ENCODE data around the gene TCEAL1. TPM values are rescaled to one million over a fixed set of nuclear protein-coding genes. Genes with fewer than 3 reads are reported as not detected.

Gene TCEAL1
- polyA plus RNA-seq, 1 donor from 2014 or later = 89.4 TPM

GRCh38 chrX:103640401-103641155, 11.8 kb downstream of the TCEAL1 start:
- no peaks in the 10 kb centered on the region for H3K36me3 ChIP-seq (ENCODE audit: insufficient read depth, low read length)
- no peaks in the 10 kb centered on the region for H3K9me3 ChIP-seq (ENCODE audit: low read length)
- no peaks in the 10 kb centered on the region for H3K79me2 ChIP-seq (replicated peaks; ENCODE audit: insufficient read depth, low read length)
- H3K4me3 ChIP-seq (ENCODE audit: low read length) = no peak overlapping the region
- H4K20me1 ChIP-seq (ENCODE audit: insufficient read depth) = no peaks in the 10 kb centered on the region
- no peaks in the 10 kb centered on the region for H3F3A ChIP-seq (ENCODE audit: insufficient read depth, low read length, poor library complexity, severe bottlenecking)
- H3K27me3 ChIP-seq (ENCODE audit: insufficient read depth, low read depth, low read length) = no peaks in the 10 kb centered on the region
- no peak for TF ChIP-seq TAF1 (IDR thresholded peaks at IDR 0.05; ENCODE audit: low read depth)
- TF ChIP-seq RAD21 (conservative IDR thresholded peaks at IDR 0.05) = no peak
- TF ChIP-seq SMC3 (conservative IDR thresholded peaks at IDR 0.05; ENCODE audit: poor library complexity) = no peak
- H3K9me2 ChIP-seq (ENCODE audit: insufficient read depth, low read length) = no peaks in the 10 kb centered on the region
- no peak overlapping the region for H3K4me2 ChIP-seq (ENCODE audit: low read length)
- H3K9ac ChIP-seq (ENCODE audit: low read length) = no peak overlapping the region
- no peak overlapping the region for H2AFZ ChIP-seq (ENCODE audit: low read depth, low read length)
- H3K27ac ChIP-seq (ENCODE audit: low read length) = no peak overlapping the region

- Histone ChIP-seq H3K9me3 (ENCODE audit: low read length) (no peaks in the 10 kb centered on the region), H2AFZ (ENCODE audit: low read depth, low read length) (no peak overlapping the region), H4K20me1 (ENCODE audit: insufficient read depth) (no peaks in the 10 kb centered on the region), H3K4me3 (ENCODE audit: low read length) (no peak overlapping the region), H3F3A (ENCODE audit: insufficient read depth, low read length, poor library complexity, severe bottlenecking) (no peaks in the 10 kb centered on the region), H3K79me2 (replicated peaks; ENCODE audit: insufficient read depth, low read length) (no peaks in the 10 kb centered on the region), H3K9ac (ENCODE audit: low read length) (no peak overlapping the region), H3K4me2 (ENCODE audit: low read length) (no peak overlapping the region), H3K27ac (ENCODE audit: low read length) (no peak overlapping the region), H3K27me3 (ENCODE audit: insufficient read depth, low read depth, low read length) (no peaks in the 10 kb centered on the region), H3K9me2 (ENCODE audit: insufficient read depth, low read length) (no peaks in the 10 kb centered on the region), H3K36me3 (ENCODE audit: insufficient read depth, low read length) (no peaks in the 10 kb centered on the region)
- no peak for TF ChIP-seq EP300 (conservative IDR thresholded peaks at IDR 0.05; ENCODE audit: poor library complexity, severe bottlenecking)
These were observed 15.3 kb downstream of the TCEAL1 start for GRCh38 chrX:103644125-103644524.

GRCh38 chrX:103647630-103648029, 18.9 kb downstream of the TCEAL1 start:
- H3K9ac ChIP-seq (ENCODE audit: low read length) = no peak overlapping the region
- no peaks in the 10 kb centered on the region for H3K27me3 ChIP-seq (ENCODE audit: insufficient read depth, low read depth, low read length)
- no peak overlapping the region for H3K27ac ChIP-seq (ENCODE audit: low read length)
- no peak overlapping the region for H3K4me2 ChIP-seq (ENCODE audit: low read length)
- H3K9me3 ChIP-seq (ENCODE audit: low read length) = no peaks in the 10 kb centered on the region
- TF ChIP-seq EZH2 (IDR thresholded peaks at IDR 0.05; ENCODE audit: borderline replicate concordance, insufficient read depth, low read length, poor library complexity, severe bottlenecking) (no peak), TAF1 (IDR thresholded peaks at IDR 0.05; ENCODE audit: low read depth) (no peak), EP300 (conservative IDR thresholded peaks at IDR 0.05; ENCODE audit: poor library complexity, severe bottlenecking) (no peak), MXI1 (conservative IDR thresholded peaks at IDR 0.05; ENCODE audit: poor library complexity, severe bottlenecking) (no peak), RAD21 (conservative IDR thresholded peaks at IDR 0.05) (no peak), POLR2AphosphoS5 (IDR thresholded peaks at IDR 0.05) (no peak), SMC3 (conservative IDR thresholded peaks at IDR 0.05; ENCODE audit: poor library complexity) (no peak), REST (IDR thresholded peaks at IDR 0.05; ENCODE audit: borderline replicate concordance) (no peak), CTCF (IDR thresholded peaks at IDR 0.05; ENCODE audit: poor library complexity, severe bottlenecking) (no peak)
- no peaks in the 10 kb centered on the region for H3K79me2 ChIP-seq (replicated peaks; ENCODE audit: insufficient read depth, low read length)
- no peaks in the 10 kb centered on the region for H4K20me1 ChIP-seq (ENCODE audit: insufficient read depth)
- no peak overlapping the region for H3K4me3 ChIP-seq (ENCODE audit: low read length)
- H3K9me2 ChIP-seq (ENCODE audit: insufficient read depth, low read length) = no peaks in the 10 kb centered on the region
- H3K36me3 ChIP-seq (ENCODE audit: insufficient read depth, low read length) = no peaks in the 10 kb centered on the region
- no peaks in the 10 kb centered on the region for H3F3A ChIP-seq (ENCODE audit: insufficient read depth, low read length, poor library complexity, severe bottlenecking)
- H2AFZ ChIP-seq (ENCODE audit: low read depth, low read length) = no peak overlapping the region
